Measurements from ENCODE around the gene WDR82. TPM values are rescaled to one million over a fixed set of nuclear protein-coding genes. Genes with fewer than 3 reads are reported as not detected.

WDR82 gene
- total and polyA plus RNA-seq, 9 of the 15 experiments (the other 6 are each of a cell fraction or from before 2014, with no cell fraction given) = 6.4 to 62.9 (median 37.1) TPM

GRCh38 chr3:52225452-52226228, 52.8 kb downstream of the WDR82 start, which contains the start of gene TLR9:
TSS of gene TLR9 (minus strand) at chr3:52225645. CDS start at chr3:52225529, 116 bp downstream.
- Histone ChIP-seq H3K27ac (ENCODE audit: extremely low read depth, low read depth, low read length) (no peak within 1 kb of the TSS), H3K36me3 (ENCODE audit: control insufficient read depth, insufficient read depth, low read length) (peaks cover 18% of the 10 kb centered on the region; the same call in 2 of the 3 replicates), H3K4me1 (replicated peaks in 1 of 2; ENCODE audit: control insufficient read depth in 2 of 2, insufficient read depth in 2 of 2, low read length in 2 of 2) (peaks cover 4 to 52% of the 10 kb centered on the region in 2 experiments; a peak in 3 of 5 replicates), H3K9me3 (replicated peaks; ENCODE audit: control insufficient read depth, insufficient read depth, low read depth, low read length) (no peaks in the 10 kb centered on the region), H3K27me3 (ENCODE audit: control insufficient read depth in 2 of 2, insufficient read depth in 2 of 2, low read length in 2 of 2) (no peaks in the 10 kb centered on the region), H3K79me2 (ENCODE audit: control insufficient read depth, insufficient read depth, low read length) (no peaks in the 10 kb centered on the region), H3K9ac (ENCODE audit: insufficient read depth in 1 of 2, low read depth in 2 of 2, low read length in 2 of 2) (peak within 1 kb of the TSS in 1 of 2 experiments; percentile 68; a peak in 2 of 4 replicates), H3K4me3 (no peak within 1 kb of the TSS), H3K4me2 (ENCODE audit: insufficient read depth, low read length) (no peak within 1 kb of the TSS), H4K20me1 (replicated peaks; ENCODE audit: control insufficient read depth, insufficient read depth, low read length) (no peaks in the 10 kb centered on the region), H3K9me1 (ENCODE audit: control insufficient read depth, insufficient read depth, low read length) (no peaks in the 10 kb centered on the region), H2AFZ (ENCODE audit: low read depth, low read length) (no peak within 1 kb of the TSS)
- POLR2A ChIA-PET = interaction anchor here (0.6 to 1.4 kb wide), 6 partner anchors 9 to 81 kb away, joined by 3 to 4 read pairs (median 3); partner anchors contain the start of genes PPM1M, TWF2 and WDR82
- WGBS (ENCODE audit: insufficient coverage, low coverage, missing lambda C conversion rate) = 30% methylated on average over 7 of the region's 9 CpGs
- BruUV-seq (replicated peaks) = no TSS peak
- intact Hi-C loops (cut with micrococcal nuclease) (no loop called here), in situ Hi-C loops (cut with MboI) (no loop called here)
- TF ChIP-seq TRIM28 (IDR thresholded peaks at IDR 0.05) (no peak), ZNF263 (CRISPR knock-in tag; IDR thresholded peaks at IDR 0.05; ENCODE audit: borderline replicate concordance) (no peak), RNF219 (CRISPR knock-in tag; IDR thresholded peaks at IDR 0.05) (no peak), KAT2B (IDR thresholded peaks at IDR 0.05; ENCODE audit: low read depth, low read length) (no peak), ZZZ3 (IDR thresholded peaks at IDR 0.05) (no peak), KLF16 (IDR thresholded peaks at IDR 0.05) (0 out of 2 replicates have a peak, but pooled peaks have one; percentile 9)
- peak; percentile 20; the same call in 2 of the 3 replicates for ATAC-seq
- DNase-seq (ENCODE audit: extremely low read depth in 1 of 4, low spot score in 3 of 4) = no peak
- FAIRE-seq = no peak
- CTCF ChIA-PET (ENCODE audit: low intra/inter-chr PET ratio) = no interaction called here
